Measurements from ENCODE around the gene MYEOV. TPM values are rescaled to one million over a fixed set of nuclear protein-coding genes. Genes with fewer than 3 reads are reported as not detected.

The MYEOV gene
- total and polyA plus RNA-seq, 2 experiments from 2014 or later, result 0.14 TPM; not detected in 1

DNA sequence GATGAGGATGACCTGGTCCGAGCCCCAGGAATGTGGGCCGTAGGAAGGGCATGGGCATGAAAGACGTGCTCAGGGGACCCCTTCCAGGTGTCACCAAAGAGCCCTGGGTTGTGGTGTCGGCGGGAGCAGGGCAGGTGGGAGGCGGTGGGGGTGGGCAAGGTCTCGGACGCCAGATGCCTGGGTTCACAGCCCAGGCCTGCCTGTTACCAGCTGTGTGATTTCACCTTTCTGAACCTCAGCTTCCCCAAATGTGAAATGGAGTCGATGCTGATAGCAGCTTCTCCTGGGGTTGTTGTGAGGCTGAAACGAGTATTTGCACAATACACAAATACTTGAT lies 42.9 kb upstream of the MYEOV start (continued):
- TF ChIP-seq, protein P1, sequence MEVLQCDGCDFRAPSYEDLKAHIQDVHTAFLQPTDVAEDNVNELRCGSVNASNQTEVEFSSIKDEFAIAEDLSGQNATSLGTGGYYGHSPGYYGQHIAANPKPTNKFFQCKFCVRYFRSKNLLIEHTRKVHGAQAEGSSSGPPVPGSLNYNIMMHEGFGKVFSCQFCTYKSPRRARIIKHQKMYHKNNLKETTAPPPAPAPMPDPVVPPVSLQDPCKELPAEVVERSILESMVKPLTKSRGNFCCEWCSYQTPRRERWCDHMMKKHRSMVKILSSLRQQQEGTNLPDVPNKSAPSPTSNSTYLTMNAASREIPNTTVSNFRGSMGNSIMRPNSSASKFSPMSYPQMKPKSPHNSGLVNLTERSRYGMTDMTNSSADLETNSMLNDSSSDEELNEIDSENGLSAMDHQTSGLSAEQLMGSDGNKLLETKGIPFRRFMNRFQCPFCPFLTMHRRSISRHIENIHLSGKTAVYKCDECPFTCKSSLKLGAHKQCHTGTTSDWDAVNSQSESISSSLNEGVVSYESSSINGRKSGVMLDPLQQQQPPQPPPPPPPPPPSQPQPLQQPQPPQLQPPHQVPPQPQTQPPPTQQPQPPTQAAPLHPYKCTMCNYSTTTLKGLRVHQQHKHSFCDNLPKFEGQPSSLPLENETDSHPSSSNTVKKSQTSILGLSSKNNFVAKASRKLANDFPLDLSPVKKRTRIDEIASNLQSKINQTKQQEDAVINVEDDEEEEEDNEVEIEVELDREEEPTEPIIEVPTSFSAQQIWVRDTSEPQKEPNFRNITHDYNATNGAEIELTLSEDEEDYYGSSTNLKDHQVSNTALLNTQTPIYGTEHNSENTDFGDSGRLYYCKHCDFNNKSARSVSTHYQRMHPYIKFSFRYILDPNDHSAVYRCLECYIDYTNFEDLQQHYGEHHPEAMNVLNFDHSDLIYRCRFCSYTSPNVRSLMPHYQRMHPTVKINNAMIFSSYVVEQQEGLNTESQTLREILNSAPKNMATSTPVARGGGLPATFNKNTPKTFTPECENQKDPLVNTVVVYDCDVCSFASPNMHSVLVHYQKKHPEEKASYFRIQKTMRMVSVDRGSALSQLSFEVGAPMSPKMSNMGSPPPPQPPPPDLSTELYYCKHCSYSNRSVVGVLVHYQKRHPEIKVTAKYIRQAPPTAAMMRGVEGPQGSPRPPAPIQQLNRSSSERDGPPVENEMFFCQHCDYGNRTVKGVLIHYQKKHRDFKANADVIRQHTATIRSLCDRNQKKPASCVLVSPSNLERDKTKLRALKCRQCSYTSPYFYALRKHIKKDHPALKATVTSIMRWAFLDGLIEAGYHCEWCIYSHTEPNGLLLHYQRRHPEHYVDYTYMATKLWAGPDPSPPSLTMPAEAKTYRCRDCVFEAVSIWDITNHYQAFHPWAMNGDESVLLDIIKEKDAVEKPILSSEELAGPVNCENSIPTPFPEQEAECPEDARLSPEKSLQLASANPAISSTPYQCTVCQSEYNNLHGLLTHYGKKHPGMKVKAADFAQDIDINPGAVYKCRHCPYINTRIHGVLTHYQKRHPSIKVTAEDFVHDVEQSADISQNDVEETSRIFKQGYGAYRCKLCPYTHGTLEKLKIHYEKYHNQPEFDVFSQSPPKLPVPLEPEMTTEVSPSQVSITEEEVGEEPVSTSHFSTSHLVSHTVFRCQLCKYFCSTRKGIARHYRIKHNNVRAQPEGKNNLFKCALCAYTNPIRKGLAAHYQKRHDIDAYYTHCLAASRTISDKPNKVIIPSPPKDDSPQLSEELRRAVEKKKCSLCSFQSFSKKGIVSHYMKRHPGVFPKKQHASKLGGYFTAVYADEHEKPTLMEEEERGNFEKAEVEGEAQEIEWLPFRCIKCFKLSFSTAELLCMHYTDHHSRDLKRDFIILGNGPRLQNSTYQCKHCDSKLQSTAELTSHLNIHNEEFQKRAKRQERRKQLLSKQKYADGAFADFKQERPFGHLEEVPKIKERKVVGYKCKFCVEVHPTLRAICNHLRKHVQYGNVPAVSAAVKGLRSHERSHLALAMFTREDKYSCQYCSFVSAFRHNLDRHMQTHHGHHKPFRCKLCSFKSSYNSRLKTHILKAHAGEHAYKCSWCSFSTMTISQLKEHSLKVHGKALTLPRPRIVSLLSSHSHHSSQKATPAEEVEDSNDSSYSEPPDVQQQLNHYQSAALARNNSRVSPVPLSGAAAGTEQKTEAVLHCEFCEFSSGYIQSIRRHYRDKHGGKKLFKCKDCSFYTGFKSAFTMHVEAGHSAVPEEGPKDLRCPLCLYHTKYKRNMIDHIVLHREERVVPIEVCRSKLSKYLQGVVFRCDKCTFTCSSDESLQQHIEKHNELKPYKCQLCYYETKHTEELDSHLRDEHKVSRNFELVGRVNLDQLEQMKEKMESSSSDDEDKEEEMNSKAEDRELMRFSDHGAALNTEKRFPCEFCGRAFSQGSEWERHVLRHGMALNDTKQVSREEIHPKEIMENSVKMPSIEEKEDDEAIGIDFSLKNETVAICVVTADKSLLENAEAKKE (CRISPR knock-in tag; IDR thresholded peaks at IDR 0.05), result no peak
- TF ChIP-seq ZNF331 (CRISPR knock-in tag; IDR thresholded peaks at IDR 0.05; ENCODE audit: low read depth) (no peak), EZH2 (IDR thresholded peaks at IDR 0.05; ENCODE audit: low read depth, unreplicated experiment) (no peak), NANOG (IDR thresholded peaks at IDR 0.05; ENCODE audit: borderline replicate concordance) (no peak), EZH2phosphoT487 (IDR thresholded peaks at IDR 0.05; ENCODE audit: unreplicated experiment) (no peak), STAT1 (IDR thresholded peaks at IDR 0.05; ENCODE audit: unreplicated experiment) (no peak), POLR2AphosphoS5 (IDR thresholded peaks at IDR 0.05; ENCODE audit: low read depth) (no peak)

GRCh38 chr11:69251639-69252489 lies 42.1 kb upstream of the MYEOV start:
- DNase-seq (ENCODE audit: low spot score), result no peak
- no peak overlapping the region for H3K27ac Mint-ChIP-seq
- Histone ChIP-seq H2AFZ (no peak overlapping the region), H3F3A (replicated peaks; ENCODE audit: low read depth) (no peaks in the 10 kb centered on the region), H3K9me2 (ENCODE audit: insufficient read depth) (no peaks in the 10 kb centered on the region), H3K79me2 (replicated peaks; ENCODE audit: insufficient read depth) (no peaks in the 10 kb centered on the region), H4K20me1 (replicated peaks; ENCODE audit: insufficient read depth) (no peaks in the 10 kb centered on the region), H3K36me3 (ENCODE audit: insufficient read depth) (no peaks in the 10 kb centered on the region), H3K4me2 (no peak overlapping the region), H3K27me3 (ENCODE audit: insufficient read depth) (peaks cover 12% of the 10 kb centered on the region), H3K4me3 (no peak overlapping the region), H3K4me1 (ENCODE audit: insufficient read depth) (peaks cover 16% of the 10 kb centered on the region; the same call in 1 of the 2 replicates), H3K27ac (ENCODE audit: low read depth) (no peak overlapping the region)
- peaks cover 11% of the 10 kb centered on the region for H3K36me3 Mint-ChIP-seq (ENCODE audit: low read depth)
- no peak; the same call in 2 of the 3 replicates for ATAC-seq
- no peak for TF ChIP-seq EZH2phosphoT487 (IDR thresholded peaks at IDR 0.05; ENCODE audit: unreplicated experiment)
- TF ChIP-seq CREB1 (CRISPR knock-in tag; IDR thresholded peaks at IDR 0.05; ENCODE audit: low read depth), result no peak
- H3K4me3 Mint-ChIP-seq, result no peak overlapping the region
- peaks cover 34% of the 10 kb centered on the region for H3K27me3 Mint-ChIP-seq (ENCODE audit: insufficient read depth, low read depth, poor library complexity)
- peaks cover 31% of the 10 kb centered on the region for H3K9me3 Mint-ChIP-seq
- peaks cover 24% of the 10 kb centered on the region for H3K4me1 Mint-ChIP-seq
